Measurements from ENCODE around the gene ARMC7. TPM values are rescaled to one million over a fixed set of nuclear protein-coding genes. Genes with fewer than 3 reads are reported as not detected.

The ARMC7 gene
- total RNA-seq, 1 experiment from 2014 or later = 22.8 TPM

GRCh38 chr17:75115555-75115954, 5.8 kb downstream of the ARMC7 start:
- H3K79me1 ChIP-seq (ENCODE audit: insufficient read depth, low read depth, low read length, poor library complexity, severe bottlenecking) = peaks cover 6% of the 10 kb centered on the region
- no peak overlapping the region for H3K9ac ChIP-seq (ENCODE audit: extremely low read depth, insufficient read length, low read length)
- H3K27me3 Mint-ChIP-seq (ENCODE audit: low read depth) = no peaks in the 10 kb centered on the region; the same call in 1 of the 2 replicates
- no peak for TF ChIP-seq CTCF (conservative IDR thresholded peaks at IDR 0.05)
- H3K79me2 ChIP-seq (ENCODE audit: insufficient read depth, low read length) = no peaks in the 10 kb centered on the region
- peaks cover 12% of the 10 kb centered on the region in 2 experiments for H3K4me1 Mint-ChIP-seq
- no peak overlapping the region for H3K56ac ChIP-seq (ENCODE audit: insufficient read length, low read depth, low read length)
- H3K4ac ChIP-seq (ENCODE audit: low read depth, low read length) = no peak overlapping the region
- no peak overlapping the region for H2AK5ac ChIP-seq (ENCODE audit: insufficient read length, low read length)
- no peak overlapping the region for H2BK5ac ChIP-seq (ENCODE audit: insufficient read length, low read length)
- no peak overlapping the region for H3T11ph ChIP-seq (ENCODE audit: low read length)
- H3K23ac ChIP-seq (ENCODE audit: insufficient read length, low read depth, low read length) = no peak overlapping the region
- no peaks in the 10 kb centered on the region for H3K9me3 Mint-ChIP-seq
- no peak overlapping the region for H2BK20ac ChIP-seq (ENCODE audit: low read depth, low read length, poor library complexity, severe bottlenecking)
- no peak for DNase-seq
- H3K23me2 ChIP-seq (ENCODE audit: insufficient read length, low read depth, low read length, poor library complexity, severe bottlenecking) = no peaks in the 10 kb centered on the region
- H4K91ac ChIP-seq (ENCODE audit: insufficient read length, low read depth, low read length) = no peak overlapping the region
- H3K9me3 ChIP-seq (ENCODE audit: control insufficient read depth, low read depth, low read length) = no peaks in the 10 kb centered on the region
- H4K20me1 ChIP-seq (ENCODE audit: control insufficient read depth, insufficient read depth, insufficient read length) = no peaks in the 10 kb centered on the region
- H3K36me3 Mint-ChIP-seq (ENCODE audit: insufficient read depth in 1 of 3, low read depth in 3 of 3) = peaks cover 10 to 44% (median 27%) of the 10 kb centered on the region in 3 experiments; a peak in 6 of 7 replicates
- H2AFZ ChIP-seq (ENCODE audit: low read length) = no peak overlapping the region
- H3K27me3 ChIP-seq (ENCODE audit: insufficient read depth, low read length) = no peaks in the 10 kb centered on the region
- no peak overlapping the region for H3K4me2 ChIP-seq (ENCODE audit: insufficient read depth, insufficient read length, low read length)
- H3K27ac Mint-ChIP-seq = peak overlapping the region in 1 of 3 experiments; percentile 70; a peak in 1 of 7 replicates
- H2BK12ac ChIP-seq (ENCODE audit: insufficient read length, low read depth, low read length) = no peak overlapping the region
- H2BK15ac ChIP-seq (ENCODE audit: low read depth, low read length) = no peak overlapping the region
- H3K27ac ChIP-seq (ENCODE audit: insufficient read length, low read depth, low read length) = no peak overlapping the region
- H2BK120ac ChIP-seq (ENCODE audit: low read depth, low read length, poor library complexity, severe bottlenecking) = no peak overlapping the region
- H3K4me3 Mint-ChIP-seq = no peak overlapping the region
- H3K18ac ChIP-seq (ENCODE audit: insufficient read length, low read depth, low read length) = no peak overlapping the region
- no peak overlapping the region for H4K8ac ChIP-seq (replicated peaks; ENCODE audit: insufficient read length, low read depth, low read length)
- no peak overlapping the region for H4K5ac ChIP-seq (ENCODE audit: insufficient read length, low read depth, low read length)
- H3K14ac ChIP-seq (ENCODE audit: insufficient read depth, low read length) = no peak overlapping the region
- H3K4me1 ChIP-seq (ENCODE audit: insufficient read depth, low read length) = no peaks in the 10 kb centered on the region
